K562 (cell line): ENCODE data around the gene ZRANB1. TPM values are rescaled to one million over a fixed set of nuclear protein-coding genes. Genes with fewer than 3 reads are reported as not detected.

ENCODE experiments used
- ATAC-seq: fragments of 200-7000 bp; cut with Tn5 transposase; 3 replicates; pipeline ENCODE4 v1.9.1; 2020; ENCODE audit warnings: moderate library complexity
- BruUV-seq: library from RNA; stranded (reverse); fragments of 400-500 nt; replicated peaks from 2 replicates; lab custom pipeline; 2021; lab: Mats Ljungman, UMichigan
- CTCF ChIA-PET: fragments of 300-600 bp; formaldehyde crosslinking; extraction: SDS; loops from one replicate; lab custom pipeline; 2021; ENCODE audit warnings: low intra/inter-chr PET ratio; lab: Yijun Ruan, JAX
- POLR2A ChIA-PET: fragments of 300-600, 350-650 bp; sonication (Branson Sonifier 250); formaldehyde crosslinking; extraction: SDS; loops from one replicate; lab custom pipeline; 2021; ENCODE audit warnings: antibody characterized with exemption, inconsistent platforms; lab: Yijun Ruan, JAX
- DNase-seq, 4 experiments: peaks; one replicate each; pipeline versions ENCODE4 v3.0.0 to v3.0.0-alpha.2; 2011 to 2018; ENCODE audit warnings: low spot score in 3 of 4, mixed read lengths in 3 of 4; ENCODE audit errors: extremely low read depth in 1 of 4
- FAIRE-seq: peaks from 2 replicates; lab custom pipeline; 2011; peaks lifted over from hg19 to GRCh38; lab: Jason Lieb, UNC
- H2AFZ ChIP-seq: 2 replicates; pipeline ENCODE4 v1.6.0; 2011; ENCODE audit warnings: low read depth, low read length, control low read depth, inconsistent platforms
- H3K27ac ChIP-seq: fragments of 200-600 bp; 3 replicates; pipeline ENCODE4 v1.8.0; 2011; ENCODE audit warnings: low read depth, mild to moderate bottlenecking, control low read depth, inconsistent platforms, low read length, moderate library complexity, mixed read lengths; ENCODE audit errors: extremely low read depth
- H3K27me3 ChIP-seq, 2 experiments: fragments of 300-600 bp in 1 of 2; 2 replicates in 1 of 2; 3 replicates in 1 of 2; pipeline versions ENCODE4 v1.6.0 to v1.8.0; 2011; ENCODE audit warnings: inconsistent platforms in 2 of 2, low read length in 2 of 2, mild to moderate bottlenecking in 1 of 2, mixed read lengths in 1 of 2, moderate library complexity in 1 of 2; ENCODE audit not compliant: control insufficient read depth in 2 of 2, insufficient read depth in 2 of 2
- H3K36me3 ChIP-seq: fragments of 300-600 bp; 3 replicates; pipeline ENCODE4 v1.8.0; 2011; ENCODE audit warnings: mild to moderate bottlenecking, low read length, inconsistent platforms; ENCODE audit not compliant: control insufficient read depth, insufficient read depth
- H3K4me1 ChIP-seq, 2 experiments: fragments of 200-600 bp in 1 of 2; replicated peaks in 1 of 2; 2 replicates in 1 of 2; 3 replicates in 1 of 2; pipeline versions ENCODE4 v1.5.1 to v1.8.0; 2011; ENCODE audit warnings: inconsistent platforms in 2 of 2, low read length in 2 of 2, mild to moderate bottlenecking in 1 of 2, mixed read lengths in 1 of 2, moderate library complexity in 1 of 2; ENCODE audit not compliant: control insufficient read depth in 2 of 2, insufficient read depth in 2 of 2
- H3K4me2 ChIP-seq: 2 replicates; pipeline ENCODE4 v1.6.1; 2011; ENCODE audit warnings: low read length, control low read depth, inconsistent platforms, mixed read lengths; ENCODE audit not compliant: insufficient read depth
- H3K4me3 ChIP-seq: fragments of 200-600 bp; sonication (generic), shearing (Covaris generic); 2 replicates; pipeline ENCODE4 v1.5.1; 2016; ENCODE audit warnings: control low read depth, inconsistent platforms
- H3K79me2 ChIP-seq: fragments of 200-600 bp; 3 replicates; pipeline ENCODE4 v1.8.0; 2011; ENCODE audit warnings: low read length, inconsistent platforms; ENCODE audit not compliant: control insufficient read depth, insufficient read depth
- H3K9ac ChIP-seq, 2 experiments: 2 replicates each; pipeline versions ENCODE4 v1.6.0 to v1.6.1; 2011; ENCODE audit warnings: low read depth in 2 of 2, low read length in 2 of 2, control low read depth in 1 of 2, inconsistent platforms in 1 of 2, mild to moderate bottlenecking in 1 of 2, mixed read lengths in 1 of 2; ENCODE audit not compliant: insufficient read depth in 1 of 2
- H3K9me1 ChIP-seq: one replicate; pipeline ENCODE4 v1.6.0; 2011; ENCODE audit warnings: inconsistent platforms, mild to moderate bottlenecking, low read length, moderate library complexity; ENCODE audit not compliant: control insufficient read depth, insufficient read depth
- H3K9me3 ChIP-seq: replicated peaks from 2 replicates; pipeline ENCODE4 v1.5.1; 2011; ENCODE audit warnings: low read depth, low read length, inconsistent platforms; ENCODE audit not compliant: control insufficient read depth, insufficient read depth
- H4K20me1 ChIP-seq: replicated peaks from 2 replicates; pipeline ENCODE4 v1.6.1; 2011; ENCODE audit warnings: low read length, inconsistent platforms, mixed read lengths; ENCODE audit not compliant: control insufficient read depth, insufficient read depth
- CHD4 ChIP-seq: fragments of 200-600 bp; sonication (generic); IDR thresholded peaks from 3 replicates; pipeline ENCODE4 v1.6.1; 2012; ENCODE audit warnings: low read depth, mild to moderate bottlenecking, mixed read lengths, low read length, inconsistent platforms; ENCODE audit not compliant: insufficient read depth, insufficient replicate concordance, poor library complexity, severe bottlenecking
- KLF1 ChIP-seq: fragments of 450-650 bp; IDR thresholded peaks from 2 replicates; pipeline ENCODE4 v1.6.1; 2016; ENCODE audit warnings: missing genetic modification characterization, missing compliant biosample characterization
- MECOM ChIP-seq: fragments of 250-450 bp; sonication (Bioruptor Pico); IDR thresholded peaks from 2 replicates; pipeline ENCODE4 v1.8.0; 2022; ENCODE audit warnings: inconsistent platforms
- POLR2AphosphoS2 ChIP-seq: IDR thresholded peaks from 2 replicates; pipeline ENCODE4 v1.6.1; 2012; ENCODE audit warnings: low read length, improper control_type of control experiment
- ZNF561 ChIP-seq: fragments of 450-650 bp; formaldehyde crosslinking; conservative IDR thresholded peaks from 2 replicates; pipeline ENCODE4 v1.4.0; 2020; ENCODE audit warnings: mild to moderate bottlenecking, moderate library complexity
- ZNF830 ChIP-seq: fragments of 250-450 bp; sonication (Bioruptor Pico); IDR thresholded peaks from 2 replicates; pipeline ENCODE4 v1.5.0; 2021; ENCODE audit warnings: mild to moderate bottlenecking
- WGBS: fragments of 100-300 bp; shearing (Covaris generic); methylation state at CpG from one replicate; pipeline ENCODE4 v1.1.6; 2016; ENCODE audit warnings: low coverage, mixed read lengths; ENCODE audit not compliant: insufficient coverage; ENCODE audit errors: missing lambda C conversion rate; 5-methylcytosine and 5-hydroxymethylcytosine counted together
- in situ Hi-C: fragments of 300-500 bp; cut with MboI; formaldehyde crosslinking; loops from 4 replicates; pipeline ENCODE4 v1.15.0; 2018; ENCODE audit warnings: inconsistent platforms, mixed read lengths
- intact Hi-C: fragments of 100-400 bp; cut with micrococcal nuclease; formaldehyde crosslinking; loops from 2 replicates; pipeline ENCODE4 v1.14.2; 2022
- polyA plus RNA-seq, 8 experiments: library from polyadenylated mRNA; depleted of rRNA in 4 of 8; stranded (reverse) in 5 of 8; unstranded in 3 of 8; fragments of >200 nt; fragmentation: Nextera tagmentation in 2 of 8; fragmentation: Illumina TruSeq in 1 of 8; extraction: Ambion mirVana in 2 of 8; extraction: Trizol in 1 of 8; gene quantifications; 2 replicates each; pipeline versions ENCODE4 v1.2.1 to v1.2.3, GENCODE V29; 2011 to 2014; ENCODE audit warnings: inconsistent platforms in 1 of 8, missing spikeins in 1 of 8
- total RNA-seq, 7 experiments: library from RNA; depleted of rRNA in 6 of 7; stranded (reverse); fragments of >200 nt in 6 of 7; fragmentation: Illumina TruSeq in 2 of 7; extraction: Trizol in 2 of 7; gene quantifications; 2 replicates each; pipeline versions ENCODE4 v1.2.1 to v1.2.3, GENCODE V29; 2011 to 2021; ENCODE audit warnings: low replicate concordance in 1 of 7
- TF ChIP-seq, protein P1 (sequence below): fragments of 250-450 bp; sonication (Bioruptor Pico); IDR thresholded peaks from 2 replicates; pipeline ENCODE4 v1.8.0; 2021; ENCODE audit warnings: mild to moderate bottlenecking, moderate library complexity
- TF ChIP-seq, protein P2 (sequence below): sonication (generic); formaldehyde crosslinking; IDR thresholded peaks from 2 replicates; pipeline ENCODE4 v1.8.0; 2022; ENCODE audit warnings: mild to moderate bottlenecking, missing genetic modification reagents

Gene ZRANB1
- total and polyA plus RNA-seq, 9 of the 15 experiments (the other 6 are each of a cell fraction or from before 2014, with no cell fraction given), result 0.07 to 1.1 (median 0.64) TPM

DNA sequence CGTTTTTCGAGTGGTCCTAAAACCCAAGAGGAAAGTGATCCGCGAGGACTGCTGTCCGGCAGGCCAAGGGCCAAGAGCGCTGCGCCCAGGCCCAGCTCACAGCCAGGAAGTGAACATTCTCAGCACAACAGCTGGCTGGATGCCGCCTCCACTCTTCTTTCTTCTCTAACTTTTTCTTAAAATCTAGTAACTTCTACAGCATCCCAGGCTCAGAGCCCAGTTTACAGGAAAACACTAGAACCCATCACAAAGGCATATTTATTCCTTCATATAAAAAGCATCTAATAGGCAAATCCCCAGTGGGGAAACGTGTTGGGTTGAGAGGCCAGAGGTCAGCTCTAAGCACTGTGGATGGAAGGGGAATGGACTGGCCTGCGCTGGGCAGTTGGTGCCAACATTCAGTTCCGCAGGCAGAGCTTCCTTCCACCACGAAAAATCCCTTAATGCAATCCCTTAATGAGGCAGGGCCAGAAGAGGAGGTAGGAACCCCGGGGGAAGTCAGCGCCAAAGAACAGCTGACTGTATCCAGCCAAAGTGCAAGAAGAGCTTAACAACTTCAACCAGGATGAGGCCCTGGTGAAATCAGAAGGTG, 74.8 kb downstream of the ZRANB1 start:
- WGBS, result no CpG with 5 or more reads among the region's 14 CpGs
- DNase-seq (no peak), ATAC-seq (no peak), FAIRE-seq (no peak)
- no peaks in the 10 kb centered on the region for H3K9me1 ChIP-seq
- H3K4me2 ChIP-seq, result no peak overlapping the region
- no peaks in the 10 kb centered on the region for H3K79me2 ChIP-seq
- no peaks in the 10 kb centered on the region for H4K20me1 ChIP-seq
- H2AFZ ChIP-seq, result no peak overlapping the region
- in situ Hi-C loops, result no loop called here
- no peak overlapping the region for H3K9ac ChIP-seq
- no TSS peak for BruUV-seq
- no peak overlapping the region for H3K27ac ChIP-seq
- POLR2A ChIA-PET, result no interaction called here
- no peaks in the 10 kb centered on the region for H3K4me1 ChIP-seq
- CTCF ChIA-PET, result no interaction called here
- intact Hi-C loops, result no loop called here
- H3K36me3 ChIP-seq, result no peaks in the 10 kb centered on the region
- H3K4me3 ChIP-seq, result no peak overlapping the region
- H3K9me3 ChIP-seq, result no peaks in the 10 kb centered on the region
- TF ChIP-seq MECOM (no peak), ZNF561 (CRISPR knock-in tag) (no peak), CHD4 (no peak), POLR2AphosphoS2 (no peak), ZNF830 (CRISPR knock-in tag) (no peak), KLF1 (tag) (no peak)
- TF ChIP-seq, protein P1, sequence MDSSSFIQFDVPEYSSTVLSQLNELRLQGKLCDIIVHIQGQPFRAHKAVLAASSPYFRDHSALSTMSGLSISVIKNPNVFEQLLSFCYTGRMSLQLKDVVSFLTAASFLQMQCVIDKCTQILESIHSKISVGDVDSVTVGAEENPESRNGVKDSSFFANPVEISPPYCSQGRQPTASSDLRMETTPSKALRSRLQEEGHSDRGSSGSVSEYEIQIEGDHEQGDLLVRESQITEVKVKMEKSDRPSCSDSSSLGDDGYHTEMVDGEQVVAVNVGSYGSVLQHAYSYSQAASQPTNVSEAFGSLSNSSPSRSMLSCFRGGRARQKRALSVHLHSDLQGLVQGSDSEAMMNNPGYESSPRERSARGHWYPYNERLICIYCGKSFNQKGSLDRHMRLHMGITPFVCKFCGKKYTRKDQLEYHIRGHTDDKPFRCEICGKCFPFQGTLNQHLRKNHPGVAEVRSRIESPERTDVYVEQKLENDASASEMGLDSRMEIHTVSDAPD (CRISPR knock-in tag), result no peak
- TF ChIP-seq, protein P2, sequence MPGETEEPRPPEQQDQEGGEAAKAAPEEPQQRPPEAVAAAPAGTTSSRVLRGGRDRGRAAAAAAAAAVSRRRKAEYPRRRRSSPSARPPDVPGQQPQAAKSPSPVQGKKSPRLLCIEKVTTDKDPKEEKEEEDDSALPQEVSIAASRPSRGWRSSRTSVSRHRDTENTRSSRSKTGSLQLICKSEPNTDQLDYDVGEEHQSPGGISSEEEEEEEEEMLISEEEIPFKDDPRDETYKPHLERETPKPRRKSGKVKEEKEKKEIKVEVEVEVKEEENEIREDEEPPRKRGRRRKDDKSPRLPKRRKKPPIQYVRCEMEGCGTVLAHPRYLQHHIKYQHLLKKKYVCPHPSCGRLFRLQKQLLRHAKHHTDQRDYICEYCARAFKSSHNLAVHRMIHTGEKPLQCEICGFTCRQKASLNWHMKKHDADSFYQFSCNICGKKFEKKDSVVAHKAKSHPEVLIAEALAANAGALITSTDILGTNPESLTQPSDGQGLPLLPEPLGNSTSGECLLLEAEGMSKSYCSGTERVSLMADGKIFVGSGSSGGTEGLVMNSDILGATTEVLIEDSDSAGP (CRISPR knock-in tag), result no peak
- no peaks in the 10 kb centered on the region for H3K27me3 ChIP-seq
